HG03108 (cell line): Measurements from ENCODE around the gene PPFIBP1.

Experiments
- ATAC-seq: cut with Tn5 transposase; IDR thresholded peaks from one replicate; pipeline ENCODE4 v1.9.1; 2021; ENCODE audit warnings: moderate library complexity; ENCODE audit not compliant: unreplicated experiment

The PPFIBP1 gene

DNA sequence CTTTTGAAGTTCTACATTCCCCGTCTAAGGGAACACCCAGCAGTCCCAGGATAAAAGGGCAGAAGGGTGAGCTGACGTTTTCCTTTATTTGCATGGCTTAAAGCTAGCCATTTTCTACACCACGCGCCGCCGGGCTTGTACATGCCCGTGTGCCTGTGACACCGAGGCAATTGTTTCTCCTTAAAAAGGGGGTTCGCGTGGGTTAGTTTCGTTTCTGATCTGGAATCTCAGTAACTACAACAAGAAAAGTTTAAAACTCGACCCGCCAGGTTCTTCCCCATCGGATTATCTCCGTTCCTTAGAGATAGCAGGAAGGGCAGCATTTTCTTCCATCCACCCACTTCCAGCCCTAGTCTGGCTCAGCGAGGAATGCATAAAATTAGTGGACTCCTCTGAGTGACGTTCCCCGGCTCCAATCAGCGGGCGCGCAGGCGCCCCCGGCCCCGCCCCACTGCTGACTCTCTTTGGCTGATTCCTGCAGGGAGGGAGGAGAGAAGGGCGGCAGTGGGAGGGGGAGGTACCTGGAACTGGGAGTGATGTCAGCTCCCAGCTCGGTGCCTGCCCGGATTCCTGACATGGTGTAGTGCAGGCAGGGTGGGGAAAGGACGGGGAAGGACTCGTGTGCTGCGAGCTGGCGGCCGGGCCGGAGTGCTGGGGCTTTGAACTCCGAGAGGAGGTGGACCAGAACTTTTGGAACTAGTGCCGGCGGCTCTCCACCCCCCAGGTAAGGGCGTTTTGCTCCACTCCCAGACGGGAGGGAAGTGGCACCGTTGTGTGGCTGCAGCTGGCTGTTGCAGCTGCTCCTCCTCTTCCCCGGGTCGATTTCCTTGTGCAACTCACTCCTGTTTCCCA is at the start of gene PPFIBP1:
PPFIBP1 (plus strand) TSS at position 565 of the 852 bp plus-strand sequence. CDS start 109,191 bp downstream, outside the sequence.
- peak; percentile 94 for ATAC-seq

DNA sequence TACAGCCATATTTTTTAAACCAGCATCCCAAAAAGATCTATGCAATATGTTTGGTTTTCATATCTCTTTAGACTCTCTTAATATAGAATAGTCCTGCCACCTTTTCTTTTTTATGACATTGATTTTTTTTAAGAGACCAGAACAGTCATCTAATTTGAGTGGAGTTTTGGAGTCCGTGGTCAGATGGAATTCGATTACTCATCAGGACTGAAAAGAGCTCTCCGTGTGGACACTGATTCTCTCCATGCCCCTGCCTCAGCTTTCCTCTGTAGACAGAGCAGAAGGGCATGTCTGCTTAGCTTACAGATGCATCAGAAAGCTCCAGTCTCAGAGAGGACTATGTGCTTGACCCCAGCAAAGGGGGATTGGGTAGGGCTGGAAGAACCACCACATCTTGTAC is 49.7 kb upstream of the PPFIBP1 start:
- no peak for ATAC-seq

- ATAC-seq, result no peak
Measured at GRCh38 chr12:27477049-27477448, 47.0 kb upstream of the PPFIBP1 start.

DNA sequence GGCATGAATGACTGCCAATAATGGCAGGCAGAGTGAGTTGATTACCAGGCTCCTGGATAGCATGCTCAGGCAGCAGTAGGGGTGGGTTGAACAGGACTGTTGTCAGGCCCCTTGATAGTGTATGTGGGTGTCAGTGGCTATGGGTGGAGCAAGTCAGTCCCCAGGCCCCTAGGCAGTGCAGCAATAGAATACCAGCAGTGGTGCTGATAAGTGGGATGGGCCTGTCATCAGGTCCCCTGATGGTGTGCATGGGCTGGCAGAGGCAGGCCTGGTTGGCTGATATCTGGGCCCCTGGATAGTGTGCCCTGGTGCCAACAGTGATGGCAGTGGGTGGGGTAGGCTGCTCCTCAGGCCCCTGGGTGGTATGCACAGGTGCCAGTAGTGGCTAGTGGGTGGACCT is 45.1 kb upstream of the PPFIBP1 start:
- ATAC-seq, result no peak

- no peak for ATAC-seq
Measured at GRCh38 chr12:27480016-27480415, 44.0 kb upstream of the PPFIBP1 start.

- no peak for ATAC-seq
Measured at GRCh38 chr12:27486961-27487360, 37.0 kb upstream of the PPFIBP1 start.

DNA sequence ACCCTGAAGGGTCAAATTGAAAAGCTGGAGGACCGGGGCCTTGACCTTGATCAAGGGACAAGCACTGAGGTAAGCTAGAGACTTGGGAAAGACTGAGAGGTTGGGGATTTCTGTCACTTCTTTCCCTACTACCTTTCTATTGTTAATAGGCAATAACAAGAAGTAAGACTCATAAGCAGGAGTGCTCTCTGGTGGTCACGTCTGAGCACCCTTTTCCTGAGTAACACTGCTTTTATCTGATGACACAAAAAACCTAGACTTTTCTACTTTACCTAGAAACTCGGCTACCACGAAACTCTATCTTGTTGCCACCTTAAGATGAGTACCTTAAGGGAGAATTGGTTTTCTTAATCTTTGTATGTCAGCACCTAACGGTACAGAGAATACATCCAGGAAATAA is 35.5 kb upstream of the PPFIBP1 start:
- ATAC-seq, result no peak

DNA sequence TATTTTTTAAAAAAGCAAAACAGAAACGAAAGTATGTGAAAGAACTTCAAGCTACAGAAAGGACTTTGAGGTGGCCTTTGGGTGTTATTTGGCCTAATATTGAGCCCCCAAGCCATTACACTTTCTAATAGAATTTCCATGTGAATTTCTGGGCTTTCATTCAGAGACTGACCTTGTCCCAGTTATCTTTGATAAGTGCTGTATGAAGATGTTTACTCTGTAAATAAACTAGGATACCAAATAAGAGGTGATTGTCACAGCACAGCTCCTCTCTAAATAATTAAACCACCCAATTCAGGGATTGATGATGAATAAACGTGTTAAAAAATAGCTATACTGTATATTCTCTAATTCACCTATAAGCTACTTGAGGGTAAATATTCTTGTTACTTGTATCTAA is 32.8 kb upstream of the PPFIBP1 start:
- no peak for ATAC-seq

GRCh38 chr12:27493260-27493940 is 30.6 kb upstream of the PPFIBP1 start:
- no peak for ATAC-seq

DNA sequence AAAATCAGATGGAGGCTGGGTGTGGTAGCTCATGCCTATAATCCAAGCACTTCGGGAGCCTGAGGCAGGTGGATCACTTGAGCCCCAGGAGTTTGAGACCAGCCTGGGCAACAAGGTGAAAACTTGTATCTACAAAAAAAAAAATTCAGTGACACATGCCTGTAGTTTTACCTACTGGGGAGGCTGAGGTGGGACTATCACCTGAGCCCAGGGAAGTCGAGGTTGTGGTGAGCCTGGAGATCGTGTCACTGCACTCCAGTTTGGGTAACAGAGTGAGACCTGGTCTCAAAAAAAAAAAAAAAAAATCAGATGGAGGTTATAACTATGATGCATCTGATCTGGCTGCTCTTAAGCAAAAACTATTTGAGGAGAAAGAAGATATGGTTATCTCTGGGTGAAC is 26.6 kb upstream of the PPFIBP1 start:
- no peak for ATAC-seq

DNA sequence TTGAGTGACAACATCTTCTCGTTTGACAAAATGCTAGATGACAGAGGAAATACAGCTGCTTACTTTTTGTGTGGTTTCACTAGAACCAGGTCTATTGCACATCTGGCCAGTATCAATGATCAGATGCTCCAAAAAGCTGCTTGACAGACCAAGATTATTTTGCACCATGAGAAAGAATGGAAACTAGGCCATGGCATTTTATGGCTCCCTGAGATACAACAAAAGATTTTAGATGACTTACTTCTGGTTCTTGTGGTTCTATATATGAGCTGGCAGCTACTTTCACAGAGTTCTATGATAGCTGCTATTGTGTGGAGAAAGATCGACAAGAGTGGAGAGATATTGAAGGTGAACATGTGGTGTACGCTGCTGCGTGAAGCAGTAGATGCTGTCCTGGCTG is 25.9 kb upstream of the PPFIBP1 start:
- ATAC-seq, result no peak

DNA sequence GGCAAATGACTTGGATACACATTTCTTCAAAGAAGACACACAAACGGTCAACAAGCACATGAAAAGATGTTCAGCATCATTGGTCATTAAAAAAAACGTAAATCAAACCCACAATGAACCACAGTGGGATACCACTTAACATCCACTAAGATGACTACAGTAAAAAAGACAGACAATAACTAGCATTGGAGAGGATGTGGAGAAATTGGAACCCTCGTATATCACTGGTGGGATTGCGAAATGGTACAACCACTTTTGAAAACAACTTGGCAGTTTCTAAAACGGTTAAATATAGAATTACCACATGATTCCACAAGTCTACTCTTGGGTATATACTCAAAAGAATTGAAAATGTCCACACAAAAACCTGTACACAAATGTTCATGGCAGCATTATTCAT is 25.2 kb upstream of the PPFIBP1 start:
- no peak for ATAC-seq

DNA sequence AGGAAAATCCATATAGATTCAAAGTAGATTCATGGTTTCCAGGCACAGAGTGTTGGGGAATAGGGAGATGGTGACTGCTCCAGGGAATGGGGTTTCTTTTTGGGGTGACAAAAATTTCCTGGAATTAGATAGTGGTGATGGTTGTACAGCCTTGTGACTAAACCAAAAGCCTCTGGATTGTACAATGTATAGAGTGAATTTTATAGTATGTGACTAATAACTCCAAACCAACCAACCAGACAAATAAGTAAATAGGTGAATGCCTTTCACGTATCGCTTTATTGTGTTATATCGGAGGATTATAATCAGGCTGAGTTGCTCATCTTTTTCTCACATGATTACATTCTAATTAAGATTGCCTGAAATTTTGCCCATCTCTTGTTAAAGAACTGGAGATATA is 24.6 kb upstream of the PPFIBP1 start:
- ATAC-seq, result no peak

DNA sequence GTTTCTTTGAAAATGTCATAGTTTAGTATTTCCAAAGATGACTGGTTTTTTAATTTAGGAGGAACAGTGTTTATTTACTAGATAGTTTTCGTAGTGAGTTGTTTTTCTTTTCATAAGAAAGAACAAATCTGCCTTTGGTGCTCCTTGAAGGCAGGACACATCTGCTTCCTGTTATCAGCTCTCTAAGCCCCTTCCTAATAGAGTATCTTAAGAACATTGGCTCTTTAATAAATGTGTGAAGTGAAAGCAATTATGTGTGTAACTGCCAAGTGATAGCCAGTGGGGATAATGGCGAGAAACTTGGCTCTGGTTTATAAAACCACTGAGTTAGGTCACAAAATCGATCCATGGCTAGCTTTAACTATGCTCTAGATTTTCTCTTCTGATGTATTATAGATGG is 23.5 kb upstream of the PPFIBP1 start:
- no peak for ATAC-seq

DNA sequence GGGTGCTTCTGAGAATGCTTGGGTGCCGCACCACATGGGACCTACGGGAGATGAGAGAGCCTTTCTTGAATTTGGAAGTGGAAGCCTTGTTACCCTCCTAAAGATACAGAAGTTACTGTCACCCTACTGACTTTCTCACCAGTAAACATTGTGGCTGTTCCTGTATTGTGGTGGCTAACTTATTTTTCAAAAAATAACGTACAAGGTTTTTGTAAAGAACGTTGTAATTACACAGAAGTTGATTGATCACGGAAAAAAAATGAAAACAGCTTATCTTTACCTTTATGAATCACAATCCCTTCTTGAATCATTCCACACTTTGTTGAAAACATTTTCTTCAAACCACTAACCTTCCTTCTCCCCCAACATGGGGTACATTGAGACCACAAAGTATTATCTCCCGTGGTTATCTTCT is 22.0 kb upstream of the PPFIBP1 start:
- no peak for ATAC-seq

GRCh38 chr12:27504507-27504906 is 19.5 kb upstream of the PPFIBP1 start:
- no peak for ATAC-seq

DNA sequence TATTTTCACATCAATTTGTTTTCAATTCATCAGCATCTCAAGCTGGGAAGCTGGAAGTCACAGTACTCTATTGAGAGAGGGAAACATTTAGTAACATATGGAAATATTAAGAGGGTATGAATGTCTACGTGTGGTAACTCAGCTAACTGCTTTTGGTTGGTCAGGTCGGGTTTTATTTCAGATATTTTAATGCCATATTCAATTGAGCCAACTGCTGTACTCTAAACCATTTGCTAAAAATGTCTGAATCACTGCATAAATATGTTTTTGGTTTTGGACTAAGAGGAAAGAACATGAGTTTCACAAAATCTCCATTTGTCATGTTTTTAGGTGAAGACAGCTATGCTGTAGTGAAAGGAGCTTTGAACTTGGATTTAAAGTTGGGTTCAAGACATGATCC is 18.9 kb upstream of the PPFIBP1 start:
- ATAC-seq, result no peak

- no peak for ATAC-seq
Measured at GRCh38 chr12:27505761-27506160, 18.2 kb upstream of the PPFIBP1 start.

DNA sequence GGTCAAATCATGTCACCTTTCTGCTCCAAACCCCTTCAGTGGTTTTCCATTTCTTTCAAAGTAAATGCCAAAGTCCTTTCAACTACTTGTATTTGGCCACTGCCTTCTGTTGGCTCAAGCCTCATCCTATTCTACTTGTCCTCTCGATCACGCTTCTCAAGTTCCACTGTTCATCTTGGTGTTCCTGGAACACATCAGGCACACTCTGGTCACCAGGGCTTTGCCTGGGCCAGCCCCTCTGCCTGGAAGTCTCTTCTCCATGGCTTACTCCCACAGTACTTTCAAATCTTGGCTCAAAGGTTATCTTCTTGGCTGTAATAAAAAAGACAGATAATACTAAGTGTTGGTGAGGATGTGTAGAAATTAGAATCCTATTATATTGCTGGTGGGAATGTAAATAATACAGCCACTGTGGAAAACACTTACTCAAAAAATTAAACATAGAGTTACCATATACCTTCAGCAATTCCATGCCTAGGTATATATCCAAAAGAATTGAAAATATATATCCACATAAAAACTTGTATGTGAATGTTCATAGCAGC is 17.3 kb upstream of the PPFIBP1 start:
- ATAC-seq, result no peak

GRCh38 chr12:27508736-27509431 is 15.1 kb upstream of the PPFIBP1 start:
- no peak for ATAC-seq

GRCh38 chr12:27511031-27511722 is 12.8 kb upstream of the PPFIBP1 start:
- no peak for ATAC-seq
